Activated B cell treated with CpG ODN at 0.5 μM for 24 hours (primary cell): ENCODE measurements around the gene DOP1A. TPM values are rescaled to one million over a fixed set of nuclear protein-coding genes. Genes with fewer than 3 reads are reported as not detected.

Source experiments
- ATAC-seq: fragments of 200-7000 bp; cut with Tn5 transposase; one replicate; pipeline ENCODE4 v1.10.0; 2021; ENCODE audit warnings: low read depth, mild to moderate bottlenecking, moderate library complexity
- CTCF ChIA-PET: fragments of 350-600 bp; sonication (Branson Sonifier 250); formaldehyde crosslinking; loops from one replicate; lab custom pipeline; 2021; ENCODE audit warnings: antibody characterized with exemption; lab: Charles Lee
- POLR2A ChIA-PET: fragments of 350-600 bp; sonication (Branson Sonifier 250); formaldehyde crosslinking; loops from one replicate; lab custom pipeline; 2021; ENCODE audit warnings: antibody characterized with exemption; lab: Charles Lee
- DNase-seq: peaks from one replicate; pipeline ENCODE4 v3.0.0; 2022
- H3K27ac Mint-ChIP-seq: one replicate; pipeline ENCODE4 v1.8.0; 2020; ENCODE audit warnings: mixed read lengths
- H3K27me3 Mint-ChIP-seq: one replicate; pipeline ENCODE4 v1.8.0; 2021; ENCODE audit warnings: mixed read lengths
- H3K36me3 Mint-ChIP-seq: one replicate; pipeline ENCODE4 v1.8.0; 2021; ENCODE audit warnings: low read depth, mixed read lengths
- H3K4me1 Mint-ChIP-seq: one replicate; pipeline ENCODE4 v1.8.0; 2021; ENCODE audit warnings: mixed read lengths
- H3K4me3 Mint-ChIP-seq: one replicate; pipeline ENCODE4 v1.8.0; 2020; ENCODE audit warnings: mild to moderate bottlenecking, mixed read lengths
- H3K9me3 Mint-ChIP-seq: one replicate; pipeline ENCODE4 v1.8.0; 2020; ENCODE audit warnings: mixed read lengths
- CTCF ChIP-seq: fragments of 200-600 bp; IDR thresholded peaks from one replicate; pipeline ENCODE4 v1.8.0; 2022; ENCODE audit warnings: antibody characterized with exemption, mild to moderate bottlenecking
- intact Hi-C: fragments of 100-400 bp; cut with micrococcal nuclease; formaldehyde crosslinking; loops from one replicate; pipeline ENCODE4 v1.15.1; 2024
- total RNA-seq: library from RNA; stranded (reverse); gene quantifications from 2 replicates; pipeline ENCODE4 v1.2.3, GENCODE V29; 2022

Gene DOP1A, protein sequence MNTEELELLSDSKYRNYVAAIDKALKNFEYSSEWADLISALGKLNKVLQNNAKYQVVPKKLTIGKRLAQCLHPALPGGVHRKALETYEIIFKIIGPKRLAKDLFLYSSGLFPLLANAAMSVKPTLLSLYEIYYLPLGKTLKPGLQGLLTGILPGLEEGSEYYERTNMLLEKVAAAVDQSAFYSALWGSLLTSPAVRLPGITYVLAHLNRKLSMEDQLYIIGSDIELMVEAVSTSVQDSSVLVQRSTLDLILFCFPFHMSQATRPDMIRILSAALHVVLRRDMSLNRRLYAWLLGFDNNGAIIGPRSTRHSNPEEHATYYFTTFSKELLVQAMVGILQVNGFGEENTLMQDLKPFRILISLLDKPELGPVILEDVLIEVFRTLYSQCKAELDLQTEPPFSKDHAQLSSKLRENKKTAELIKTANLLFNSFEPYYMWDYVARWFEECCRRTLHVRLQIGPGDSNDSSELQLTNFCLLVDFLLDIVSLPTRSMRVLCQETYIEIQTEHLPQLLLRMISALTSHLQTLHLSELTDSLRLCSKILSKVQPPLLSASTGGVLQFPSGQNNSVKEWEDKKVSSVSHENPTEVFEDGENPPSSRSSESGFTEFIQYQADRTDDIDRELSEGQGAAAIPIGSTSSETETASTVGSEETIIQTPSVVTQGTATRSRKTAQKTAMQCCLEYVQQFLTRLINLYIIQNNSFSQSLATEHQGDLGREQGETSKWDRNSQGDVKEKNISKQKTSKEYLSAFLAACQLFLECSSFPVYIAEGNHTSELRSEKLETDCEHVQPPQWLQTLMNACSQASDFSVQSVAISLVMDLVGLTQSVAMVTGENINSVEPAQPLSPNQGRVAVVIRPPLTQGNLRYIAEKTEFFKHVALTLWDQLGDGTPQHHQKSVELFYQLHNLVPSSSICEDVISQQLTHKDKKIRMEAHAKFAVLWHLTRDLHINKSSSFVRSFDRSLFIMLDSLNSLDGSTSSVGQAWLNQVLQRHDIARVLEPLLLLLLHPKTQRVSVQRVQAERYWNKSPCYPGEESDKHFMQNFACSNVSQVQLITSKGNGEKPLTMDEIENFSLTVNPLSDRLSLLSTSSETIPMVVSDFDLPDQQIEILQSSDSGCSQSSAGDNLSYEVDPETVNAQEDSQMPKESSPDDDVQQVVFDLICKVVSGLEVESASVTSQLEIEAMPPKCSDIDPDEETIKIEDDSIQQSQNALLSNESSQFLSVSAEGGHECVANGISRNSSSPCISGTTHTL (N-terminal part only)
- 24.2 and 30.8 TPM in 2 replicates for total RNA-seq

DNA sequence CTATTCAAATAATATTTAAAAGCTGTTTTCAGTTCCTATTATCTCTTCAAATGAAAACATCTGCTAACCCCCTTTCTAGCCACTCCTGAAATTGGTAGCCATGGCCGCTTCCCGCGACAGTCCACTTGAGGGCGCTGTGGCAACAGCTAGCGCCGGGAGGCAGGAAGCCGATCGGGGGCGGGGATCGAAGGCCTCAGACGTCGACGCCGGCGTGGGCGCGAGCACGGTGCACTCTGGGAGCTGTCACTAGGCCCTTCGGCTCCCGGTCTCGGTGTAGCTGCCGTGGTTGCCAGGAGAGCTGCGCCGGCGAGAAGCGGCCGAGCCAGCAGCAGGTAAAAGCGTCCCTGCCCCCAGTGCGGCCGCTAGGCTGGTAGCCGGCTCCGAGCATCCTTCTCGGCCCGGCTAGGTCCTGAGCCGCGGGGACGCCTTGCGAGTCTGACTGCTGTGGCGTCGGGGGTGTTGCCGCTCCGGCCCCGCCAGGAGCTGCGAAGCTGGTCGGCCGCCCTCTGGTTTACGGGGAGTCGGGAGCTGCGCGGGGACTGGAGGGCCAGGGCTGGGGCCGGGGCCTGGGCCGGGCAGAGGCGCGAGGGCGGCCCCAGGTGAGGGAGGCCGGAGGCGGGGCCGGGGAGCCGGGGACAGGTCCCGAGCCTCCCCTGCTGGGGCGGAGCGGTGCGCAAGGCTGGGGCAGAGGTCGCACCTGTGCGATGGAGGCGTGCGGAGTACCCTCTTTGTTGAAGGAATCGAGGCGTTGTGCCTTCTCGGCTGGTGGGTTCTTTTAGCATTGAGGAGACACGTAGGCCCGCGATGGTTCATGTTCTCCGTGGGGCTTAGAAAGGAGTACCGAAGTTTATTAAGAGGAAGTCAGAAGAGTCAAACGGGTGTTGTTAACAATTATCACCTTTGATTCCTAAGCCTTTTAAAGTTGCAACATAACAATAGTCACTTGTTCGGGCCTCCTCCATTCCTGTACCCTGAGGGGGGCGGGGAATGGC is at the start of gene DOP1A:
TSS of gene DOP1A (plus strand) at position 224 of the 992 bp plus-strand sequence. CDS start 29,307 bp downstream, outside the sequence.
- no peaks in the 10 kb centered on the region for H3K27me3 Mint-ChIP-seq
- peaks cover 56% of the 10 kb centered on the region for H3K4me1 Mint-ChIP-seq
- POLR2A ChIA-PET: interaction anchor here (0.6 to 2.8 kb wide), 6 partner anchors 19 to 821 kb away, joined by 3 to 8 read pairs (median 4); partner anchors contain the start of genes PGM3 and RWDD2A
- peak within 1 kb of the TSS; percentile 92 for H3K4me3 Mint-ChIP-seq
- intact Hi-C loops: loop anchor here (1.0 to 5.0 kb wide), 10 partner anchors 19 to 1315 kb away; partner anchors contain the start of genes CYB5R4, IBTK, PGM3 and RWDD2A
- ATAC-seq: peak; percentile 80
- peaks cover 5% of the 10 kb centered on the region for H3K36me3 Mint-ChIP-seq
- peak; percentile 92 for DNase-seq
- TF ChIP-seq CTCF: peak; percentile 85
- peak within 1 kb of the TSS; percentile 92 for H3K27ac Mint-ChIP-seq
- H3K9me3 Mint-ChIP-seq: no peaks in the 10 kb centered on the region
- CTCF ChIA-PET: interaction anchor here (0.6 to 4.3 kb wide), 39 partner anchors 8 to 1160 kb away, joined by 3 to 73 read pairs (median 4); partner anchors contain the start of genes CEP162 and PRSS35

GRCh38 chr6:83019741-83020140 is 47.7 kb upstream of the DOP1A start:
- no peak for TF ChIP-seq CTCF
- Mint-ChIP-seq H3K27ac (no peak overlapping the region), H3K4me3 (no peak overlapping the region), H3K4me1 (no peaks in the 10 kb centered on the region), H3K36me3 (peaks cover 56% of the 10 kb centered on the region), H3K27me3 (no peaks in the 10 kb centered on the region), H3K9me3 (peaks cover 3% of the 10 kb centered on the region)
- POLR2A ChIA-PET: no interaction called here
- intact Hi-C loops: no loop called here
- CTCF ChIA-PET: no interaction called here
- no peak for DNase-seq
- no peak for ATAC-seq

DNA sequence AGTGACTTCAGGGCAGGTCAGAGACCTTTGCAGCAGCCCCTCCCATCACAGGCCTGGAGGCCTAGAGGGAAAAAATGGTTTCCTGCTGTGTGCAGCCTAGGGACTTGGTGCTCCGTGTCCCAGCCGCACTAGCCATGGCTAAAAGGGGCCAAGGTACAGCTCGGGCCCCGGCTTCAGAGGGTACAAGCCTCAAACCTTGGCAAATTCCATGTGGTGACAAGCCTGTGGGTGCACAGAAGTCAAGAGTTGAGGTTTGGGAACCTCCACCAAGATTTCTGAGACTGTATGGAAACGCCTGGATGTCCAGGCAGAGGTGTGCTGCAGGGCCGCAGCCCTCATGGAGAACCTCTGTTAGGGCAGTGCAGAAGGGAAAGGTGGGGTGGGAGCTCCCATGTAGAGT is 35.8 kb upstream of the DOP1A start:
- Mint-ChIP-seq H3K27me3 (no peaks in the 10 kb centered on the region), H3K4me3 (no peak overlapping the region), H3K27ac (no peak overlapping the region), H3K36me3 (peaks cover 47% of the 10 kb centered on the region), H3K9me3 (peaks cover 14% of the 10 kb centered on the region), H3K4me1 (no peaks in the 10 kb centered on the region)
- ChIA-PET POLR2A (interaction anchor here (0.7 kb wide), 1 partner anchor 668 kb away, joined by 3 read pairs; the partner anchor contains the start of gene TPBG), CTCF (no interaction called here)
- DNase-seq (no peak), ATAC-seq (no peak)
- intact Hi-C loops: no loop called here
- no peak for TF ChIP-seq CTCF

GRCh38 chr6:83038246-83038645 is 29.2 kb upstream of the DOP1A start:
- no peaks in the 10 kb centered on the region for H3K4me1 Mint-ChIP-seq
- H3K27me3 Mint-ChIP-seq: no peaks in the 10 kb centered on the region
- TF ChIP-seq CTCF: no peak
- intact Hi-C loops: no loop called here
- POLR2A ChIA-PET: no interaction called here
- peaks cover 3% of the 10 kb centered on the region for H3K9me3 Mint-ChIP-seq
- no peak overlapping the region for H3K27ac Mint-ChIP-seq
- DNase-seq (no peak), ATAC-seq (no peak)
- no peak overlapping the region for H3K4me3 Mint-ChIP-seq
- H3K36me3 Mint-ChIP-seq: peaks cover 25% of the 10 kb centered on the region
- CTCF ChIA-PET: no interaction called here
